Measurements from ENCODE around the gene UBA5. TPM values are rescaled to one million over a fixed set of nuclear protein-coding genes. Genes with fewer than 3 reads are reported as not detected.
A peak's percentile ranks its signal among the peaks of the same experiment; 100 is the strongest.

UBA5 gene
- total and polyA plus RNA-seq, 2 of the 13 experiments (the other 11 are each of a cell fraction or from before 2014, with no cell fraction given): 30.2 to 46.8 TPM

DNA sequence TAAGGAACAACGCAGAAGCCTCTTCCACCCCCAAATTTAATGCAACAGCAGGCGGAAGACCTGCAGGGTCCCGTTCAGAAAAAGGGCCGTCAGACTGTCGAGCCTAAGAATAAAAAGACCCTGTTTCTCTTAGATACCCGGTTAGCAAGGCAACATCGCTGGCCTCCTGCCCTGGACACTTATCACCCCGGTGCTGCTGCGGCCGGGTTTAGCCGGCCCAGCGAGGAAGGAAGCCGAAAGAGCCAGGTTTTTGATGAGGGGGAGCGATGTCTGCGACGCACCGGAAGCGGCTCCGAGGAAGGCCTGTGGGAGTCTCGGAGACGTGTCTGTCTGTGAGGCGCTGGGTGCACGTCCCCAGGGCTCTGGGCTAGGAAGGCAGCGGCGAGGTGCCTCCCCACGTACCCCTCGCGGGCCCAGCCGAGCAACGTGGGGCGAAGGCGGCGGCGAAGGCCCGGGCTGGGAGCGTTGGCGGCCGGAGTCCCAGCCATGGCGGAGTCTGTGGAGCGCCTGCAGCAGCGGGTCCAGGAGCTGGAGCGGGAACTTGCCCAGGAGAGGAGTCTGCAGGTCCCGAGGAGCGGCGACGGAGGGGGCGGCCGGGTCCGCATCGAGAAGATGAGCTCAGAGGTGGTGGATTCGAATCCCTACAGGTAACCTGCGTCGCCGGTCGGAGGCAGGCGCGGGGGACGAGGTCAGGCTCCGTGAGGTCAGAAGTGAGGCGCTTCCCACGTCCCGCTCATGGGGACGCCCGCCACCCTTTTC is at the start of gene UBA5 (continued):
- TF ChIP-seq GMEB1 (CRISPR knock-in tag; IDR thresholded peaks at IDR 0.05; ENCODE audit: borderline replicate concordance) (peak; percentile 27; the same call in 1 of the 2 replicates), ZNF572 (CRISPR knock-in tag; IDR thresholded peaks at IDR 0.05) (0 out of 2 replicates have a peak, but pooled peaks have one; percentile 42), HOXD1 (CRISPR knock-in tag; IDR thresholded peaks at IDR 0.05) (peak; percentile 56; the same call in 1 of the 2 replicates), ZSCAN21 (CRISPR knock-in tag; IDR thresholded peaks at IDR 0.05; ENCODE audit: borderline replicate concordance) (peak; percentile 85), EP300 (IDR thresholded peaks at IDR 0.05; ENCODE audit: low read depth in 2 of 2, low read length in 2 of 2) (no peak; a peak in 1 of 4 replicates), EP300 (CRISPR knock-in tag; IDR thresholded peaks at IDR 0.05; ENCODE audit: borderline replicate concordance) (no peak), MYNN (CRISPR knock-in tag; IDR thresholded peaks at IDR 0.05; ENCODE audit: low read depth) (peak; percentile 44; the same call in 1 of the 2 replicates), TRIM22 (IDR thresholded peaks at IDR 0.05) (no peak), ZNF329 (CRISPR knock-in tag; IDR thresholded peaks at IDR 0.05; ENCODE audit: low read depth) (peak; percentile 73; the same call in 1 of the 2 replicates), TBX3 (IDR thresholded peaks at IDR 0.05; ENCODE audit: borderline replicate concordance) (no peak), SALL2 (CRISPR knock-in tag; IDR thresholded peaks at IDR 0.05) (peak; percentile 6; the same call in 1 of the 2 replicates), ZNF883 (CRISPR knock-in tag; IDR thresholded peaks at IDR 0.05; ENCODE audit: not compliant biosample characterization) (peak; percentile 75), MYPOP (CRISPR knock-in tag; IDR thresholded peaks at IDR 0.05) (0 out of 2 replicates have a peak, but pooled peaks have one; percentile 27)
- TF ChIP-seq, protein P1, sequence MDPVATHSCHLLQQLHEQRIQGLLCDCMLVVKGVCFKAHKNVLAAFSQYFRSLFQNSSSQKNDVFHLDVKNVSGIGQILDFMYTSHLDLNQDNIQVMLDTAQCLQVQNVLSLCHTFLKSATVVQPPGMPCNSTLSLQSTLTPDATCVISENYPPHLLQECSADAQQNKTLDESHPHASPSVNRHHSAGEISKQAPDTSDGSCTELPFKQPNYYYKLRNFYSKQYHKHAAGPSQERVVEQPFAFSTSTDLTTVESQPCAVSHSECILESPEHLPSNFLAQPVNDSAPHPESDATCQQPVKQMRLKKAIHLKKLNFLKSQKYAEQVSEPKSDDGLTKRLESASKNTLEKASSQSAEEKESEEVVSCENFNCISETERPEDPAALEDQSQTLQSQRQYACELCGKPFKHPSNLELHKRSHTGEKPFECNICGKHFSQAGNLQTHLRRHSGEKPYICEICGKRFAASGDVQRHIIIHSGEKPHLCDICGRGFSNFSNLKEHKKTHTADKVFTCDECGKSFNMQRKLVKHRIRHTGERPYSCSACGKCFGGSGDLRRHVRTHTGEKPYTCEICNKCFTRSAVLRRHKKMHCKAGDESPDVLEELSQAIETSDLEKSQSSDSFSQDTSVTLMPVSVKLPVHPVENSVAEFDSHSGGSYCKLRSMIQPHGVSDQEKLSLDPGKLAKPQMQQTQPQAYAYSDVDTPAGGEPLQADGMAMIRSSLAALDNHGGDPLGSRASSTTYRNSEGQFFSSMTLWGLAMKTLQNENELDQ (CRISPR knock-in tag; IDR thresholded peaks at IDR 0.05; ENCODE audit: borderline replicate concordance): peak; percentile 47; the same call in 1 of the 2 replicates
- TF ChIP-seq, protein P2, sequence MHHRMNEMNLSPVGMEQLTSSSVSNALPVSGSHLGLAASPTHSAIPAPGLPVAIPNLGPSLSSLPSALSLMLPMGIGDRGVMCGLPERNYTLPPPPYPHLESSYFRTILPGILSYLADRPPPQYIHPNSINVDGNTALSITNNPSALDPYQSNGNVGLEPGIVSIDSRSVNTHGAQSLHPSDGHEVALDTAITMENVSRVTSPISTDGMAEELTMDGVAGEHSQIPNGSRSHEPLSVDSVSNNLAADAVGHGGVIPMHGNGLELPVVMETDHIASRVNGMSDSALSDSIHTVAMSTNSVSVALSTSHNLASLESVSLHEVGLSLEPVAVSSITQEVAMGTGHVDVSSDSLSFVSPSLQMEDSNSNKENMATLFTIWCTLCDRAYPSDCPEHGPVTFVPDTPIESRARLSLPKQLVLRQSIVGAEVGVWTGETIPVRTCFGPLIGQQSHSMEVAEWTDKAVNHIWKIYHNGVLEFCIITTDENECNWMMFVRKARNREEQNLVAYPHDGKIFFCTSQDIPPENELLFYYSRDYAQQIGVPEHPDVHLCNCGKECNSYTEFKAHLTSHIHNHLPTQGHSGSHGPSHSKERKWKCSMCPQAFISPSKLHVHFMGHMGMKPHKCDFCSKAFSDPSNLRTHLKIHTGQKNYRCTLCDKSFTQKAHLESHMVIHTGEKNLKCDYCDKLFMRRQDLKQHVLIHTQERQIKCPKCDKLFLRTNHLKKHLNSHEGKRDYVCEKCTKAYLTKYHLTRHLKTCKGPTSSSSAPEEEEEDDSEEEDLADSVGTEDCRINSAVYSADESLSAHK (CRISPR knock-in tag; IDR thresholded peaks at IDR 0.05; ENCODE audit: borderline replicate concordance): no peak

Data from HepG2 (cell line).